Left lung (tissue), 10 donors: ENCODE results near the gene FOCAD. TPM values are rescaled to one million over a fixed set of nuclear protein-coding genes. Genes with fewer than 3 reads are reported as not detected.

Experiments
- ATAC-seq: fragments of 200-7000 bp; cut with Tn5 transposase; one replicate; pipeline ENCODE4 v1.9.1; 2020; ENCODE audit warnings: moderate library complexity
- DNase-seq, 4 donors: peaks; one replicate each; pipeline ENCODE4 v3.0.0-alpha.2; 2013 to 2020
- H3K27ac ChIP-seq, 2 donors: fragments of 200-600 bp; sonication (generic) in 1 of 2; one replicate each; pipeline versions ENCODE4 v1.5.0 to v1.8.0; 2020 to 2021
- H3K27me3 ChIP-seq, 2 donors: fragments of 200-600 bp; sonication (generic) in 1 of 2; one replicate each; pipeline versions ENCODE4 v1.5.0 to v1.8.0; 2020 to 2021
- H3K36me3 ChIP-seq, 2 donors: fragments of 200-600 bp; sonication (generic) in 1 of 2; one replicate each; pipeline versions ENCODE4 v1.5.0 to v1.8.0; 2020 to 2021
- H3K4me1 ChIP-seq, 2 donors: fragments of 200-600 bp; one replicate each; pipeline ENCODE4 v1.8.0; 2021
- H3K4me3 ChIP-seq, 2 donors: fragments of 200-600 bp; sonication (generic) in 1 of 2; one replicate each; pipeline versions ENCODE4 v1.5.0 to v1.8.0; 2020 to 2021; ENCODE audit warnings: mild to moderate bottlenecking in 1 of 2
- H3K9me3 ChIP-seq, 2 donors: fragments of 200-600 bp; sonication (generic) in 1 of 2; one replicate each; pipeline versions ENCODE4 v1.5.0 to v1.8.0; 2020 to 2021
- CTCF ChIP-seq, 2 donors: fragments of 200-600 bp; sonication (generic) in 1 of 2; IDR thresholded peaks; one replicate each; pipeline versions ENCODE4 v1.5.0 to v1.8.0; 2021; ENCODE audit warnings: antibody characterized with exemption in 2 of 2
- intact Hi-C, 2 donors: fragments of 100-400 bp; cut with DNase I; formaldehyde crosslinking; loops; one replicate each; pipeline versions ENCODE4 v1.11.2 to v1.14.2; 2022
- polyA plus RNA-seq, 6 donors: library from polyadenylated mRNA; unstranded; fragments of 120-200 nt; gene quantifications; one replicate each; pipeline ENCODE4 v1.2.1, GENCODE V29; 2013; ENCODE audit not compliant: insufficient read length in 6 of 6
- total RNA-seq, 2 donors: library from RNA; stranded (reverse); fragmentation: NEBNext Ultra II Directional; extraction: Animal tissue kit (Norgen Biotek cat#: 25700); gene quantifications; one replicate each; pipeline ENCODE4 v1.2.1, GENCODE V29; 2021
- donor health status: DM: no; HTN: yes; CAD: no.
- donor health status: DM: no; HTN: no; CAD: no.

FOCAD gene
- total and polyA plus RNA-seq, 8 donors: 23.6 to 43.1 (median 29.9) TPM

GRCh38 chr9:20995616-20996015 lies 311.6 kb downstream of the FOCAD start:
- Histone ChIP-seq H3K4me3 (no peak overlapping the region), H3K36me3 (peaks cover 0 to 10% of the 10 kb centered on the region in 2 donors), H3K27me3 (no peaks in the 10 kb centered on the region), H3K27ac (no peak overlapping the region), H3K9me3 (no peaks in the 10 kb centered on the region), H3K4me1 (peaks cover 0 to 8% of the 10 kb centered on the region in 2 donors)
- TF ChIP-seq CTCF (IDR thresholded peaks at IDR 0.05): no peak
- intact Hi-C loops: no loop called here
- DNase-seq (no peak), ATAC-seq (no peak)

GRCh38 chr9:20996809-20997208 lies 312.8 kb downstream of the FOCAD start:
- no peak for ATAC-seq
- DNase-seq: no peak
- Histone ChIP-seq H3K27me3 (no peaks in the 10 kb centered on the region), H3K27ac (no peak overlapping the region), H3K36me3 (peaks cover 0 to 9% of the 10 kb centered on the region in 2 donors), H3K9me3 (peaks cover 0 to 5% of the 10 kb centered on the region in 2 donors), H3K4me1 (peaks cover 0 to 5% of the 10 kb centered on the region in 2 donors), H3K4me3 (no peak overlapping the region)
- no peak for TF ChIP-seq CTCF (IDR thresholded peaks at IDR 0.05)
- intact Hi-C loops: no loop called here

GRCh38 chr9:20997503-20998076 lies 313.5 kb downstream of the FOCAD start:
- no peak for TF ChIP-seq CTCF (IDR thresholded peaks at IDR 0.05)

GRCh38 chr9:21001581-21001980 lies 317.5 kb downstream of the FOCAD start:
- peaks cover 0 to 5% of the 10 kb centered on the region in 2 donors for H3K9me3 ChIP-seq
- intact Hi-C loops: no loop called here
- H3K27me3 ChIP-seq: no peaks in the 10 kb centered on the region
- no peak overlapping the region for H3K4me3 ChIP-seq
- no peak overlapping the region for H3K27ac ChIP-seq
- H3K36me3 ChIP-seq: peaks cover 0 to 14% of the 10 kb centered on the region in 2 donors
- H3K4me1 ChIP-seq: peaks cover 0 to 5% of the 10 kb centered on the region in 2 donors
- no peak for DNase-seq
- ATAC-seq: no peak
- no peak for TF ChIP-seq CTCF (IDR thresholded peaks at IDR 0.05)

More at GRCh38 chr9:20997503-20998076, 313.5 kb downstream of the FOCAD start:
- no peak overlapping the region for H3K27ac ChIP-seq
- DNase-seq (no peak), ATAC-seq (no peak)
- peaks cover 0 to 9% of the 10 kb centered on the region in 2 donors for H3K36me3 ChIP-seq
- intact Hi-C loops: no loop called here
- H3K4me3 ChIP-seq: no peak overlapping the region
- H3K27me3 ChIP-seq: no peaks in the 10 kb centered on the region
- peaks cover 0 to 5% of the 10 kb centered on the region in 2 donors for H3K9me3 ChIP-seq
- H3K4me1 ChIP-seq: peaks cover 0 to 5% of the 10 kb centered on the region in 2 donors

- Histone ChIP-seq H3K36me3 (peaks cover 0 to 18% of the 10 kb centered on the region in 2 donors), H3K4me3 (no peak overlapping the region), H3K27me3 (no peaks in the 10 kb centered on the region), H3K4me1 (peaks cover 0 to 5% of the 10 kb centered on the region in 2 donors), H3K27ac (no peak overlapping the region), H3K9me3 (peaks cover 0 to 5% of the 10 kb centered on the region in 2 donors)
- ATAC-seq (no peak), DNase-seq (no peak)
- TF ChIP-seq CTCF (IDR thresholded peaks at IDR 0.05): no peak
- intact Hi-C loops: no loop called here
Measured at GRCh38 chr9:21002040-21002439, 318.0 kb downstream of the FOCAD start.
